ENCODE results near the gene QSOX2.

Gene QSOX2

DNA sequence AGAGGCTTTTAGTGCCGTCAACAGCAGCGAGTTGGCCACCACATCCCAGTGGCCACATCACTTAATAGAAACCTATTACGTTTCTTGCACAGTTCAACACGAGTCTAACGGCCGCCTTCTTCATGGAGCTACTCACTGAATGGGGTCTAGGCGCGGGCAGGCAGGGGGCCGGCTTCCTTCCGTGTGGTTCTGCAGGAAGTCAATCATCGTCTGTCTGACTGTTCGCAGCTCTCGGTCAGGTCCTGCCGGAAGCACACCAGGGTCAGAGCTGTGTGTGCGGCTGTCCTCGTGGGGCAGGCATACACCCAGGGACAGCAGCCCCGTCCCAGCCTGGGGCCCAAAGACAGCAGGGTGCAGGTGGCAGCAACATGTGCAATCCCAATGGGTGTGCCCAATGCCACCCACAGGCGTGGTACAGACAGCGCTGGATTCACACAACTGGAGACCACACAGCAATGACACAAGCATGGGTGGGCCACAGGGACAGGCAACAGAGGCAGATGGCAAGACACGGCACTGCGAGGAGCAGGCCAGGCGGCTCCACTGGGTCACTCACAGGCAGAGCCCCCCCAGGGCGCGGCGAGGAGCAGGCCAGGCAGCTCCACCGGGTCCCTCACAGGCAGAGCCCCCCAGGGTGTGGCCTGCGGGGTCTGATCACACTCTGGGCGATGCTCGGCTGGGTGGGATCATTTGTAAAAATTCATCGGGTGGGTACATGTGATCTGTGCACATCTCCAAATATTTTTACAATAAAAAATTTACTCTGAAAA is 21.6 kb downstream of the QSOX2 start:
- no peak for DNase-seq

GRCh38 chr9:136222906-136223285 is 22.7 kb downstream of the QSOX2 start:
- DNase-seq: no peak

GRCh38 chr9:136222166-136222905 is 23.3 kb downstream of the QSOX2 start:
- DNase-seq: no peak

DNA sequence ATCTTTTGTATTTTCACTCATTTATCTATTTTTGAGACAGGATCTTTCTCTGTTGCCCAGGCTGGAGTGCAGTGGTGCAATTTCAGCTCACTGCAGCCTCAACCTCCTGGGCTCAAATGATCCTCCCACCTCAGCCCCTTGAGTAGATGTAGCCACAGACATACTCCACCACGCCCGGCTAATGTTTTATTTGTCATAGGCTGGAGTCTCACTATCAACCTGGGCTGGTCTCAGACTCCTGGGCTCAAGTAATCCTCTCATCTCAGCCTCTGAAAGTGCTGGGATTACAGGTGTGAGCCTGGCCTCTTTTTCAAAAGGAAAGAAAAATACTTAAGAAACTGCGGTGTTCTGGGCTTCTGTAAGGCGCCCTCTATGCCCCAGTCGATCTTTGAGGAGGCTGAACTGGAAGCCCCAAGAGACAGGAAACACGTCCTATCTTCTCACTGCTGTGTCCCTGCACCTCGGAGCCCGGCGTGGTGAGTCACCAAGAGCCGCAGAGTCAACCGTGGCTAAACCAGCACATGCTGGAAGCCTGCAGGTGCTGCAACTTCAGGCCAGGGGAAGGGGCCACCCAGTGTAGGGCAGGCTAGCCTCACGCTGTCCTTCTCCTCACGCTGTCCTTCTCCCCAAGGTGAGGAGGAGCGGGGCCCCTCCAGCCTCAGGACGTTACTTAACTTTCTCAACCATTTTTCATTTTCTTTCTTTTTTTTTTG is 25.4 kb downstream of the QSOX2 start:
- no peak for DNase-seq

DNA sequence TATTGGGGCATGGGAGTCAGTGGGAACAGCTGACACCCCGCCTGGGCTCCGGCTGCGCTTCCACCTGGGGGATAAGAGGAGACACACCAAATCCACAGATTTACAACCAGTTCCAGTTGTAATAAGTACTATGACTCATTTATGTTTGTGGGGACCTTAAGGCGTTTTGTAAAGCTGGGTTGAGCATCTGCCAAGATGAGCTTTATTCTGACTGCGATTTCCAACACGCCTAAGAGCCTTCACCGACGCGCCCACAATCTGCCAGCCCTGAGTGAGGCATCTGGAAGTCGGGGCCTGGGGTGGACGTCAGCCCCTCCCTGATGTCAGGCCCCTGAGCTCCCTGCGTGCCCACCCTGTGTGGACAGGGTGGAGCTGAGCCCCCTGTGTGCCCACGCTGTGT is 26.3 kb downstream of the QSOX2 start:
- peak in 1 of 56 donors; percentile 3 for DNase-seq

DNA sequence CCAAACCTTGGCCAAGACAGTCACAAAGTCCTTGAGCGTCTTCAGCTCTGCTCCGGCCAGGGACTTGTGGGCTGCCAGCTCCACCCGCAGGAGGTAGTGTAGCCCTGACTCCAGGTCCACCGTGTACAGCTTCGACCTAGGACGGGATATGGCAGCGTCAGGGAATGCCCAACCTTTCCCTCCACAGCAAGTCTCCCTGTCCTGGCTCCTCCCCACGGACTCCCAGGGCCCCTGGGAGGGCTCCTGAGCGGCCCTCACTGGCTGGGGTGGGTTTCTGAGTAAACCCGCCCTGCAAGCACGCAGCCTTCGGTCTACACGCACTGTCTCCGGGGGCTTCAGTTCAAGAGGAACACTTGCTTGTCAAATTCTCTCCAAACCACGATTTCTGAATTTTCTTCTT is 26.9 kb downstream of the QSOX2 start:
- no peak for DNase-seq

GRCh38 chr9:136218271-136218670 is 27.3 kb downstream of the QSOX2 start:
- DNase-seq: no peak

GRCh38 chr9:136216541-136217244 is 28.9 kb downstream of the QSOX2 start:
- DNase-seq: no peak

GRCh38 chr9:136213733-136214132 is 31.9 kb downstream of the QSOX2 start:
- no peak for DNase-seq

- DNase-seq: no peak
Observed at GRCh38 chr9:136212345-136212950, 33.2 kb downstream of the QSOX2 start.

GRCh38 chr9:136211441-136212344 is 33.9 kb downstream of the QSOX2 start:
- no peak for DNase-seq

DNA sequence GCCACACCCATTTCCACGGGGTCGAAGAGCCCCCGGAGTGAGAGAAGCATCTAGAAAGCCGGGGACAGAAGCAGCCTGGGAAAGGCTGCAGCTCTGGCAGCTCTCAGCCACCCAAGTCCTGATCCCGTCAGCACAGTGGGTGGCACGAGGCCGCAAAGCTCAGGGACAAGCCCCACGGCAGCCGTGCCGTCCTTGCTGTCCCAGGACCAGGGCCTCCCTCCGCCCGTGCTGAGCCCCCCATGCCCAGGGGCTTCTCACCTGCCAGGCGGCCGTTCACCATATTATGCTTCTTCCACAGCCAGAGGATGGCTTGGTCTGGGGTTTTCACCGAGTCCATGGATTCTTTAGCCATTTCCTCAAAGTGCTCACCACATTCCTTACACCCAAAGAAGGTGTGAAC is 34.6 kb downstream of the QSOX2 start:
- DNase-seq: no peak

- no peak for DNase-seq
Observed at GRCh38 chr9:136210276-136210675, 35.3 kb downstream of the QSOX2 start.

DNA sequence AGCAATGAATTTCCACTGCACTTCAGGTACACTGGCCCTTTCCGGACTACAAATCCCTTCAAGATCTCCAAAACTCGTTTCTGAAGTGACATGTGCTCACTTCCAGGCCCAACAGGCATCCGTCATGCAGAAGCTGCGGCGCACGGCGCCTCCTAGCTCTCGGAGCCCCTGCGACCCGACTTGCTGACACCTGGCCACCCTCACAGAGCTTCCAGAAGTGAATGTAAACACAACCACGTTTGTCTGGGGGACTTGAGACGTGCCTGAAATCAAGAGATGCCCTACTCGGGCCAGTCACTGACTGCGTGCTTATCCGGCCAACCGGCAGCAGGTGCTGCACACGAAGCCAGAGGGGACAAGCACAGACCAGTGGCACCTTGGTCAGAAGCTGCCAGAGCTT is 35.8 kb downstream of the QSOX2 start:
- DNase-seq: no peak

DNA sequence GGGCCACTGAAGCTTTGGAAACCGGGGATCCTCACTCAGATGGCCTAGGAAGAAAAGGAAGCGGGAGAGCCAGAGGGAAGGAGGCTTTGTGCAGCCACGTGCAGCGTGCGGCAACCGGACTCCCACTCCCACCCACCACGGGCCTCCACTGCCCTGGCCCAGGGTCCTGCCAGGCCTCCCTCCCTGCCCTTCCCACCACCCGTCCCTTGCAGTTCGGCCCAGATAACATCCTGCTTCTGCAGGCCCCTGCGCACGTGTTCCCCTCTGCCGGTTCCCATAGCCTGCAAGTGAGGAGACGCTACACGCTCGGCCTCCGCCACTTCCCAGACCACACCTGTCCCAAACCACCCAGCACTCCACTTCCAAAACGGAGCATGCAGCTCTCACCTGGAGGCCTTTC is 36.4 kb downstream of the QSOX2 start:
- no peak for DNase-seq

GRCh38 chr9:136208675-136209074 is 36.9 kb downstream of the QSOX2 start:
- no peak for DNase-seq

DNA sequence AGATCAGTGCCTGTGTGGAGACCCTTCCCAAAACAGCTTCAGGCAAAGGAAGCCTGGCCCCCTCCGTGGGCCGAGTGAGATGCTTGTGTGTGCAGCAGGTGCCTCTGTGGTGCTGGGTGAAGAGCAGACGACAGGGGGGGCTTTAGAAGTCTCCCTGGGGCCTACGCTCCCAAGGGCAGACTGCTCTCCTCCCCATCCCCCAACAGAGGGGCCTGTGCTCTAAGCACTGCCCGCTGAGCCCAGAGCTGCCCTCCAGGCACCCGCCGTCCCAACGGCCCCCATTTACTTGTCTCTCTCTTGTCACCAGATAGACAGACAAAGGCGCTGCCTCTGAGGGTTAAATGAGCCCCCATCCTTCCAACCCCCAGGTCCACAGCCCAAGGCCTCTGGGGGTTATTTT is 38.0 kb downstream of the QSOX2 start:
- no peak for DNase-seq

- no peak for DNase-seq
Observed at GRCh38 chr9:136206602-136207275, 38.9 kb downstream of the QSOX2 start.

DNA sequence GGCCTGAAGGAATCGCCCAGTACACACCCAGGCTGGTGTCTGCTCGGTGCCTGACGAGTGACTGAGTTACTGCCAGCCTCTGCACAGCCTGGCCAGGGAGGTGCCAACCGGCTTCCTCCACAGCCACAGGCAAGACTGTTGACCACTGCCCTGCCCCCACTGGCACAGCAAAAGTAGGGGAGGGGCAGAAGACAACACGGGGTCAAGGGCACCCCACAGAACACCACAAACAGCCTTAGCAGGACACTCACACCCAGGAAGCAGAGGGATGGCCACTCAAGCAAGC is 40.0 kb downstream of the QSOX2 start:
- DNase-seq: no peak
